H9 (cell line): ENCODE data around the gene MARS1. TPM values are rescaled to one million over a fixed set of nuclear protein-coding genes. Genes with fewer than 3 reads are reported as not detected.
A peak's percentile ranks its signal among the peaks of the same experiment; 100 is the strongest.

Experiments
- DNase-seq: peaks from one replicate; pipeline ENCODE4 v3.0.0-alpha.2; 2017
- H2AFZ ChIP-seq: one replicate; pipeline ENCODE4 v1.6.1; 2013; ENCODE audit warnings: mild to moderate bottlenecking, low read length, control low read depth, moderate library complexity
- H2AK5ac ChIP-seq: 2 replicates; pipeline ENCODE4 v1.6.1; 2013; ENCODE audit warnings: low read length, control low read depth, mixed read lengths; ENCODE audit not compliant: insufficient read length
- H2BK120ac ChIP-seq: one replicate; pipeline ENCODE4 v1.6.1; 2013; ENCODE audit warnings: low read depth, mild to moderate bottlenecking, low read length, control low read depth, inconsistent platforms; ENCODE audit not compliant: poor library complexity, severe bottlenecking
- H2BK12ac ChIP-seq: 2 replicates; pipeline ENCODE4 v1.6.1; 2013; ENCODE audit warnings: low read length, control low read depth, mixed read lengths, low read depth; ENCODE audit not compliant: insufficient read length
- H2BK15ac ChIP-seq: 2 replicates; pipeline ENCODE4 v1.6.1; 2013; ENCODE audit warnings: low read depth, low read length, control low read depth
- H2BK20ac ChIP-seq: one replicate; pipeline ENCODE4 v1.6.1; 2013; ENCODE audit warnings: low read depth, mild to moderate bottlenecking, low read length, control low read depth, inconsistent platforms; ENCODE audit not compliant: poor library complexity, severe bottlenecking
- H2BK5ac ChIP-seq: 2 replicates; pipeline ENCODE4 v1.6.1; 2013; ENCODE audit warnings: low read length, control low read depth, mixed read lengths; ENCODE audit not compliant: insufficient read length
- H3K14ac ChIP-seq: 2 replicates; pipeline ENCODE4 v1.6.1; 2013; ENCODE audit warnings: low read length, control low read depth; ENCODE audit not compliant: insufficient read depth
- H3K18ac ChIP-seq: 2 replicates; pipeline ENCODE4 v1.6.1; 2013; ENCODE audit warnings: low read depth, mild to moderate bottlenecking, mixed read lengths, low read length, control low read depth; ENCODE audit not compliant: insufficient read length
- H3K23ac ChIP-seq: 2 replicates; pipeline ENCODE4 v1.6.1; 2013; ENCODE audit warnings: low read length, control low read depth, mixed read lengths, low read depth; ENCODE audit not compliant: insufficient read length
- H3K23me2 ChIP-seq: 2 replicates; pipeline ENCODE4 v1.6.1; 2013; ENCODE audit warnings: low read depth, mild to moderate bottlenecking, mixed read lengths, low read length, control low read depth; ENCODE audit not compliant: insufficient read length, poor library complexity, severe bottlenecking
- H3K27ac ChIP-seq: 2 replicates; pipeline ENCODE4 v1.5.1; 2013; ENCODE audit warnings: low read length, control low read depth, mixed read lengths, low read depth; ENCODE audit not compliant: insufficient read length
- H3K27me3 ChIP-seq: 2 replicates; pipeline ENCODE4 v1.6.1; 2013; ENCODE audit warnings: low read length, control low read depth, inconsistent platforms; ENCODE audit not compliant: insufficient read depth
- H3K4ac ChIP-seq: 2 replicates; pipeline ENCODE4 v1.6.1; 2013; ENCODE audit warnings: low read depth, mild to moderate bottlenecking, control low read depth, inconsistent platforms, low read length, moderate library complexity
- H3K4me1 ChIP-seq: 2 replicates; pipeline ENCODE4 v1.6.1; 2013; ENCODE audit warnings: low read length, control low read depth, inconsistent platforms; ENCODE audit not compliant: insufficient read depth
- H3K4me2 ChIP-seq: 2 replicates; pipeline ENCODE4 v1.6.1; 2013; ENCODE audit warnings: low read length, control low read depth, mixed read lengths; ENCODE audit not compliant: insufficient read length, insufficient read depth
- H3K56ac ChIP-seq: 2 replicates; pipeline ENCODE4 v1.6.1; 2013; ENCODE audit warnings: low read depth, mild to moderate bottlenecking, mixed read lengths, low read length, control low read depth; ENCODE audit not compliant: insufficient read length
- H3K79me1 ChIP-seq: 2 replicates; pipeline ENCODE4 v1.6.1; 2013; ENCODE audit warnings: low read depth, mild to moderate bottlenecking, moderate library complexity, low read length, control low read depth, inconsistent platforms; ENCODE audit not compliant: insufficient read depth, poor library complexity, severe bottlenecking
- H3K79me2 ChIP-seq: 2 replicates; pipeline ENCODE4 v1.6.1; 2013; ENCODE audit warnings: low read length, control low read depth, inconsistent platforms; ENCODE audit not compliant: insufficient read depth
- H3K9ac ChIP-seq: 2 replicates; pipeline ENCODE4 v1.6.1; 2013; ENCODE audit warnings: low read length, control low read depth, mixed read lengths; ENCODE audit not compliant: insufficient read length; ENCODE audit errors: extremely low read depth
- H3K9me3 ChIP-seq: one replicate; pipeline ENCODE4 v1.6.1; 2013; ENCODE audit warnings: low read depth, low read length, inconsistent platforms; ENCODE audit not compliant: control insufficient read depth
- H3T11ph ChIP-seq: one replicate; pipeline ENCODE4 v1.6.1; 2013; ENCODE audit warnings: mild to moderate bottlenecking, low read length, control low read depth, inconsistent platforms
- H4K20me1 ChIP-seq: one replicate; pipeline ENCODE4 v1.6.1; 2013; ENCODE audit not compliant: control insufficient read depth, insufficient read length, insufficient read depth
- H4K5ac ChIP-seq: 2 replicates; pipeline ENCODE4 v1.6.1; 2013; ENCODE audit warnings: low read depth, mild to moderate bottlenecking, mixed read lengths, low read length, control low read depth; ENCODE audit not compliant: insufficient read length
- H4K8ac ChIP-seq: replicated peaks from 2 replicates; pipeline ENCODE4 v1.6.1; 2013; ENCODE audit warnings: low read length, control low read depth, mixed read lengths, low read depth; ENCODE audit not compliant: insufficient read length
- H4K91ac ChIP-seq: 2 replicates; pipeline ENCODE4 v1.6.1; 2013; ENCODE audit warnings: low read depth, mild to moderate bottlenecking, moderate library complexity, mixed read lengths, low read length, control low read depth; ENCODE audit not compliant: insufficient read length
- H3K27ac Mint-ChIP-seq, 3 experiments: 2 replicates in 2 of 3; 3 replicates in 1 of 3; pipeline ENCODE4 v1.8.0; 2020 to 2021; ENCODE audit warnings: mixed read lengths in 3 of 3, mild to moderate bottlenecking in 1 of 3, moderate library complexity in 1 of 3
- H3K27me3 Mint-ChIP-seq: 2 replicates; pipeline ENCODE4 v1.8.0; 2021; ENCODE audit warnings: low read depth, mild to moderate bottlenecking, moderate library complexity, mixed read lengths
- H3K36me3 Mint-ChIP-seq, 3 experiments: 2 replicates in 2 of 3; 3 replicates in 1 of 3; pipeline ENCODE4 v1.8.0; 2020 to 2021; ENCODE audit warnings: low read depth in 3 of 3, mixed read lengths in 3 of 3; ENCODE audit not compliant: insufficient read depth in 1 of 3
- H3K4me1 Mint-ChIP-seq, 2 experiments: 2 replicates each; pipeline ENCODE4 v1.8.0; 2020; ENCODE audit warnings: mixed read lengths in 2 of 2
- H3K4me3 Mint-ChIP-seq, 2 experiments: 2 replicates in 1 of 2; 3 replicates in 1 of 2; pipeline ENCODE4 v1.8.0; 2020 to 2021; ENCODE audit warnings: mild to moderate bottlenecking in 2 of 2, mixed read lengths in 2 of 2, moderate library complexity in 1 of 2
- H3K9me3 Mint-ChIP-seq, 2 experiments: 2 replicates in 1 of 2; 3 replicates in 1 of 2; pipeline ENCODE4 v1.8.0; 2020; ENCODE audit warnings: mild to moderate bottlenecking in 2 of 2, mixed read lengths in 2 of 2, moderate library complexity in 1 of 2
- CTCF ChIP-seq: fragments of 200-600 bp; sonication (generic); conservative IDR thresholded peaks from 3 replicates; pipeline ENCODE4 v1.8.0; 2021; ENCODE audit warnings: antibody characterized with exemption, mild to moderate bottlenecking
- WGBS: extraction: QIAGEN DNeasy Blood & Tissue Kit; methylation state at CpG from one replicate; pipeline ENCODE4 v1.1.7; 2013; ENCODE audit warnings: missing lambda C conversion rate, low lambda C conversion rate, mixed read lengths; ENCODE audit not compliant: insufficient read length; ENCODE audit errors: extremely low coverage; 5-methylcytosine and 5-hydroxymethylcytosine counted together
- total RNA-seq: library from RNA; stranded (reverse); gene quantifications from 2 replicates; pipeline ENCODE4 v1.2.1, GENCODE V29; 2021

Gene MARS1
- total RNA-seq, 1 experiment from 2014 or later = 368 TPM

- no peak overlapping the region for H2BK12ac ChIP-seq
- H3K27me3 Mint-ChIP-seq = no peaks in the 10 kb centered on the region
- no peak overlapping the region for H2BK15ac ChIP-seq
- no peaks in the 10 kb centered on the region for H3K27me3 ChIP-seq
- no peak overlapping the region for H2AFZ ChIP-seq
- no peak overlapping the region for H3K9ac ChIP-seq
- no peaks in the 10 kb centered on the region for H3K9me3 ChIP-seq
- H2BK20ac ChIP-seq = no peak overlapping the region
- peaks cover 4 to 6% of the 10 kb centered on the region in 2 experiments; a peak in 3 of 5 replicates for H3K9me3 Mint-ChIP-seq
- no peak overlapping the region for H3K27ac ChIP-seq
- H3K14ac ChIP-seq = no peak overlapping the region
- H3K36me3 Mint-ChIP-seq = peaks cover 75 to 87% (median 78%) of the 10 kb centered on the region in 3 experiments
- no peak overlapping the region for H3K4ac ChIP-seq
- H3K27ac Mint-ChIP-seq = peak overlapping the region in 2 of 3 experiments; percentile 27 to 67; a peak in 5 of 7 replicates
- no peak overlapping the region for H4K91ac ChIP-seq
- H4K8ac ChIP-seq = no peak overlapping the region
- DNase-seq = no peak
- WGBS = 100% methylated on average over 1 of the region's 12 CpGs
- H3K4me1 ChIP-seq = no peaks in the 10 kb centered on the region
- peaks cover 0 to 2% of the 10 kb centered on the region in 2 experiments; a peak in 2 of 4 replicates for H3K4me1 Mint-ChIP-seq
- H3K56ac ChIP-seq = no peak overlapping the region
- no peaks in the 10 kb centered on the region for H3K79me2 ChIP-seq
- H2AK5ac ChIP-seq = no peak overlapping the region
- no peak overlapping the region for H2BK5ac ChIP-seq
- H4K20me1 ChIP-seq = no peaks in the 10 kb centered on the region
- H3K4me2 ChIP-seq = no peak overlapping the region
- H3T11ph ChIP-seq = no peak overlapping the region
- H4K5ac ChIP-seq = no peak overlapping the region
- no peaks in the 10 kb centered on the region for H3K79me1 ChIP-seq
- no peak overlapping the region for H3K23ac ChIP-seq
- no peak for TF ChIP-seq CTCF
- no peak overlapping the region for H3K4me3 Mint-ChIP-seq
- H3K18ac ChIP-seq = no peak overlapping the region
- H2BK120ac ChIP-seq = no peak overlapping the region
- H3K23me2 ChIP-seq = no peaks in the 10 kb centered on the region
These were observed 9.6 kb downstream of the MARS1 start for GRCh38 chr12:57497223-57498131.
